GM12878 (cell line): ENCODE results near the gene ZNF304. TPM values are rescaled to one million over a fixed set of nuclear protein-coding genes. Genes with fewer than 3 reads are reported as not detected.

Experiments
- ATAC-seq: fragments of 200-7000 bp; cut with Tn5 transposase; 3 replicates; pipeline ENCODE4 v1.9.1; 2020; ENCODE audit warnings: mild to moderate bottlenecking, moderate library complexity
- BruUV-seq: library from RNA; stranded (reverse); fragments of 400-500 nt; replicated peaks from 2 replicates; lab custom pipeline; 2021; lab: Mats Ljungman, UMichigan
- CTCF ChIA-PET: fragments of 300-600 bp; sonication (Branson Sonifier 250); formaldehyde crosslinking; extraction: SDS; loops from one replicate; lab custom pipeline; 2021; ENCODE audit warnings: inconsistent platforms; lab: Yijun Ruan, JAX
- POLR2A ChIA-PET: fragments of 350-600 bp; formaldehyde crosslinking; extraction: SDS; loops from one replicate; lab custom pipeline; 2021; ENCODE audit warnings: inconsistent platforms; lab: Charles Lee
- RAD21 ChIA-PET: fragments of 300-600 bp; sonication (Branson Sonifier 250); formaldehyde crosslinking; loops from one replicate; lab custom pipeline; 2023; ENCODE audit warnings: antibody characterized with exemption; ENCODE audit not compliant: unreplicated experiment; lab: Charles Lee
- SMC1A ChIA-PET: fragments of 300-600 bp; sonication (Branson Sonifier 250); formaldehyde crosslinking; loops from one replicate; lab custom pipeline; 2023; ENCODE audit not compliant: unreplicated experiment, uncharacterized antibody; lab: Charles Lee
- DNase-seq: peaks from one replicate; pipeline ENCODE4 v3.0.0-alpha.2; 2011; ENCODE audit warnings: low read depth, low spot score
- FAIRE-seq: peaks from 3 replicates; lab custom pipeline; 2011; peaks lifted over from hg19 to GRCh38; lab: Jason Lieb, UNC
- H2AFZ ChIP-seq: 2 replicates; pipeline ENCODE4 v1.6.0; 2011; ENCODE audit warnings: low read depth, low read length, control low read depth; ENCODE audit not compliant: control insufficient read depth
- H3K27ac ChIP-seq: 2 replicates; pipeline ENCODE4 v1.5.1; 2011; ENCODE audit warnings: control low read depth; ENCODE audit not compliant: control insufficient read depth, insufficient read depth
- H3K27me3 ChIP-seq, 2 experiments: replicated peaks in 1 of 2; 2 replicates each; pipeline versions ENCODE4 v1.6.0 to v1.6.1; 2011; ENCODE audit warnings: low read length in 1 of 2; ENCODE audit not compliant: control insufficient read depth in 2 of 2, insufficient read depth in 2 of 2
- H3K36me3 ChIP-seq, 2 experiments: 2 replicates each; pipeline ENCODE4 v1.5.1; 2011; ENCODE audit warnings: low read length in 1 of 2; ENCODE audit not compliant: control insufficient read depth in 2 of 2, insufficient read depth in 2 of 2
- H3K4me1 ChIP-seq: 2 replicates; pipeline ENCODE4 v1.6.1; 2011; ENCODE audit warnings: mild to moderate bottlenecking, low read length, moderate library complexity, mixed read lengths; ENCODE audit not compliant: control insufficient read depth, insufficient read depth
- H3K4me2 ChIP-seq: 2 replicates; pipeline ENCODE4 v1.6.0; 2011; ENCODE audit warnings: control low read depth; ENCODE audit not compliant: control insufficient read depth, insufficient read depth
- H3K4me3 ChIP-seq: fragments of 200-600 bp; sonication (generic); 2 replicates; pipeline ENCODE4 v1.5.1; 2016
- H3K79me2 ChIP-seq: 2 replicates; pipeline ENCODE4 v1.6.0; 2011; ENCODE audit warnings: low read length; ENCODE audit not compliant: control insufficient read depth, insufficient read depth
- H3K9ac ChIP-seq: 2 replicates; pipeline ENCODE4 v1.8.0; 2011; ENCODE audit warnings: low read length, control low read depth, mixed read lengths; ENCODE audit not compliant: control insufficient read depth, insufficient read depth
- H3K9me3 ChIP-seq: replicated peaks from 3 replicates; pipeline ENCODE4 v1.5.1; 2011; ENCODE audit warnings: mild to moderate bottlenecking, low read length; ENCODE audit not compliant: control insufficient read depth, insufficient read depth
- H4K20me1 ChIP-seq: 2 replicates; pipeline ENCODE4 v1.6.0; 2011; ENCODE audit not compliant: control insufficient read depth, insufficient read depth
- CBFB ChIP-seq: IDR thresholded peaks from 2 replicates; pipeline ENCODE4 v1.6.1; 2016; ENCODE audit warnings: antibody characterized with exemption, low read depth
- CREB1 ChIP-seq: IDR thresholded peaks from 2 replicates; pipeline ENCODE4 v1.6.1; 2012; ENCODE audit warnings: low read depth, mild to moderate bottlenecking, inconsistent platforms
- KAT2A ChIP-seq: conservative IDR thresholded peaks from 2 replicates; pipeline ENCODE4 v1.6.1; 2011; ENCODE audit warnings: low read depth, low read length; ENCODE audit not compliant: control insufficient read depth
- NBN ChIP-seq: fragments of 450-650 bp; IDR thresholded peaks from 2 replicates; pipeline ENCODE4 v1.6.1; 2016
- PRDM15 ChIP-seq: fragments of 450-650 bp; formaldehyde crosslinking; IDR thresholded peaks from 2 replicates; pipeline ENCODE4 v1.4.0; 2020; ENCODE audit warnings: mild to moderate bottlenecking, moderate library complexity
- SREBF2 ChIP-seq: IDR thresholded peaks from 2 replicates; pipeline ENCODE4 v1.6.1; 2012; ENCODE audit warnings: mild to moderate bottlenecking, low read length
- TBL1XR1 ChIP-seq: IDR thresholded peaks from 2 replicates; pipeline ENCODE4 v1.6.1; 2012; ENCODE audit warnings: low read depth, low read length, improper control_type of control experiment
- ZNF24 ChIP-seq: fragments of 450-650 bp; IDR thresholded peaks from 2 replicates; pipeline ENCODE4 v1.6.1; 2017; ENCODE audit warnings: antibody characterized with exemption, mild to moderate bottlenecking
- WGBS: methylation state at CpG from one replicate; pipeline ENCODE4 v1.1.6; 2016; ENCODE audit warnings: low lambda C conversion rate; ENCODE audit not compliant: insufficient replicate concordance, insufficient coverage; ENCODE audit errors: missing lambda C conversion rate; 5-methylcytosine and 5-hydroxymethylcytosine counted together
- in situ Hi-C: fragments of 300-500 bp; cut with MboI; formaldehyde crosslinking; loops from 9 replicates; pipeline ENCODE4 v1.14.3; 2018; ENCODE audit warnings: mixed read lengths
- intact Hi-C: fragments of 100-400 bp; cut with micrococcal nuclease; formaldehyde crosslinking; loops from one replicate; pipeline ENCODE4 v1.14.2; 2022; ENCODE audit not compliant: unreplicated experiment
- polyA plus RNA-seq, 11 experiments: library from polyadenylated mRNA; depleted of rRNA in 4 of 11; unstranded in 6 of 11; stranded (reverse) in 5 of 11; fragments of >200 nt; fragmentation: Nextera tagmentation in 4 of 11; fragmentation: Illumina TruSeq in 1 of 11; extraction: Ambion mirVana in 4 of 11; extraction: Trizol in 1 of 11; gene quantifications; 1 replicate in 1 of 11; 2 replicates in 10 of 11; pipeline versions ENCODE4 v1.2.1 to v1.2.3, GENCODE V29; 2011 to 2016; ENCODE audit warnings: inconsistent platforms in 2 of 11, missing spikeins in 2 of 11, low read depth in 1 of 11
- total RNA-seq, 4 experiments: library from RNA; depleted of rRNA in 3 of 4; stranded (reverse); fragments of >200 nt in 3 of 4; fragmentation: Illumina TruSeq in 1 of 4; extraction: Trizol in 1 of 4; gene quantifications; 2 replicates each; pipeline versions ENCODE4 v1.2.1 to v1.2.3, GENCODE V29; 2013 to 2021
- TF ChIP-seq, protein P1 (sequence below): IDR thresholded peaks from 2 replicates; pipeline ENCODE4 v1.6.1; 2012; ENCODE audit warnings: low read length, inconsistent platforms
- TF ChIP-seq, protein P2 (sequence below), 3 experiments: IDR thresholded peaks in 2 of 3; conservative IDR thresholded peaks in 1 of 3; 2 replicates each; pipeline ENCODE4 v1.5.1; 2011; ENCODE audit warnings: low read depth in 3 of 3, low read length in 3 of 3, mild to moderate bottlenecking in 3 of 3, control low read depth in 2 of 3, moderate library complexity in 2 of 3, inconsistent platforms in 1 of 3, mixed read lengths in 1 of 3; ENCODE audit not compliant: control insufficient read depth in 2 of 3, insufficient read depth in 1 of 3; ENCODE audit errors: extremely low read depth in 1 of 3

Gene ZNF304
- total and polyA plus RNA-seq, 10 of the 15 experiments (the other 5 are each of a cell fraction or from before 2014, with no cell fraction given) = 1.1 to 11.6 (median 6.9) TPM

DNA sequence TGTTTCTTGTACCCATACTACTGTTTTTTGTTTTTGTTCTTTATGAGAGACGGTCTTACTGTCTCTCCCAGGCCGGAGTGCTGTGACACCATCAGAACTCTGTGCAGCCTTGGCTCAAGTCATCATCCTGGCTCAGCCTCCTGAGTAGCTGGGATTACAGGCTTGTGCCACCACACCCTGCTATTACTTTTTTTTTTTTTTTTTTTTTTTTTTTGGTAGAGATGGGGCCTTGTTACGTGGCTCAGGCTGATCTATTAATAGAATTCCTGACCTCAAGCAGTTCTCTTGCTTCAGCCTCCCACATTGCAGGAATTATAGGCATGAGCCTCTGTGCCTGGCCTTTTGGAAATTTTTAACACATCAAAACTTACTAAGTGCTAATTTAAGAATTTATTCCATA lies 2.9 kb upstream of the ZNF304 start:
- Histone ChIP-seq H4K20me1 (no peaks in the 10 kb centered on the region), H3K4me2 (no peak overlapping the region), H3K9me3 (no peaks in the 10 kb centered on the region; the same call in 2 of the 3 replicates), H3K27ac (no peak overlapping the region), H3K79me2 (peaks cover 19% of the 10 kb centered on the region), H3K9ac (no peak overlapping the region), H3K4me3 (no peak overlapping the region), H3K36me3 (peaks cover 0 to 6% of the 10 kb centered on the region in 2 experiments; a peak in 1 of 4 replicates), H3K27me3 (no peaks in the 10 kb centered on the region), H3K4me1 (no peaks in the 10 kb centered on the region), H2AFZ (no peak overlapping the region)
- BruUV-seq = no TSS peak
- DNase-seq (no peak), FAIRE-seq (no peak), ATAC-seq (no peak)
- ChIA-PET RAD21 (no interaction called here), CTCF (no interaction called here), SMC1A (interaction anchor here (1.1 to 1.2 kb wide), 2 partner anchors 15 to 47 kb away, joined by 3 read pairs; partner anchors contain the start of genes TRAPPC2B and ZNF547), POLR2A (interaction anchor here (1.0 kb wide), 1 partner anchor 8 kb away, joined by 4 read pairs; no protein-coding TSS in a partner anchor)
- in situ Hi-C loops = no loop called here
- TF ChIP-seq, protein P1, sequence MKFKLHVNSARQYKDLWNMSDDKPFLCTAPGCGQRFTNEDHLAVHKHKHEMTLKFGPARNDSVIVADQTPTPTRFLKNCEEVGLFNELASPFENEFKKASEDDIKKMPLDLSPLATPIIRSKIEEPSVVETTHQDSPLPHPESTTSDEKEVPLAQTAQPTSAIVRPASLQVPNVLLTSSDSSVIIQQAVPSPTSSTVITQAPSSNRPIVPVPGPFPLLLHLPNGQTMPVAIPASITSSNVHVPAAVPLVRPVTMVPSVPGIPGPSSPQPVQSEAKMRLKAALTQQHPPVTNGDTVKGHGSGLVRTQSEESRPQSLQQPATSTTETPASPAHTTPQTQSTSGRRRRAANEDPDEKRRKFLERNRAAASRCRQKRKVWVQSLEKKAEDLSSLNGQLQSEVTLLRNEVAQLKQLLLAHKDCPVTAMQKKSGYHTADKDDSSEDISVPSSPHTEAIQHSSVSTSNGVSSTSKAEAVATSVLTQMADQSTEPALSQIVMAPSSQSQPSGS = no peak
- TF ChIP-seq TBL1XR1 (no peak), CREB1 (no peak), KAT2A (no peak), ZNF24 (no peak), CBFB (no peak), SREBF2 (no peak), PRDM15 (CRISPR knock-in tag) (no peak), NBN (no peak)
- TF ChIP-seq, protein P2, sequence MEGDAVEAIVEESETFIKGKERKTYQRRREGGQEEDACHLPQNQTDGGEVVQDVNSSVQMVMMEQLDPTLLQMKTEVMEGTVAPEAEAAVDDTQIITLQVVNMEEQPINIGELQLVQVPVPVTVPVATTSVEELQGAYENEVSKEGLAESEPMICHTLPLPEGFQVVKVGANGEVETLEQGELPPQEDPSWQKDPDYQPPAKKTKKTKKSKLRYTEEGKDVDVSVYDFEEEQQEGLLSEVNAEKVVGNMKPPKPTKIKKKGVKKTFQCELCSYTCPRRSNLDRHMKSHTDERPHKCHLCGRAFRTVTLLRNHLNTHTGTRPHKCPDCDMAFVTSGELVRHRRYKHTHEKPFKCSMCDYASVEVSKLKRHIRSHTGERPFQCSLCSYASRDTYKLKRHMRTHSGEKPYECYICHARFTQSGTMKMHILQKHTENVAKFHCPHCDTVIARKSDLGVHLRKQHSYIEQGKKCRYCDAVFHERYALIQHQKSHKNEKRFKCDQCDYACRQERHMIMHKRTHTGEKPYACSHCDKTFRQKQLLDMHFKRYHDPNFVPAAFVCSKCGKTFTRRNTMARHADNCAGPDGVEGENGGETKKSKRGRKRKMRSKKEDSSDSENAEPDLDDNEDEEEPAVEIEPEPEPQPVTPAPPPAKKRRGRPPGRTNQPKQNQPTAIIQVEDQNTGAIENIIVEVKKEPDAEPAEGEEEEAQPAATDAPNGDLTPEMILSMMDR (IDR thresholded peaks at IDR 0.05 in 2 of 3, conservative IDR thresholded peaks at IDR 0.05 in 1 of 3; ENCODE audit: control insufficient read depth in 2 of 3, extremely low read depth in 1 of 3, insufficient read depth in 1 of 3, low read depth in 3 of 3, low read length in 3 of 3) = no peak
- WGBS = 65% methylated on average over 3 of the region's 3 CpGs
- intact Hi-C loops = no loop called here
